ENCODE measurements around the gene MMP19. TPM values are rescaled to one million over a fixed set of nuclear protein-coding genes. Genes with fewer than 3 reads are reported as not detected.

MMP19 gene
- total and polyA plus RNA-seq, 2 donors (not counting 1 experiment from before 2014, with no cell fraction given), result 0.42 TPM; not detected in 1

DNA sequence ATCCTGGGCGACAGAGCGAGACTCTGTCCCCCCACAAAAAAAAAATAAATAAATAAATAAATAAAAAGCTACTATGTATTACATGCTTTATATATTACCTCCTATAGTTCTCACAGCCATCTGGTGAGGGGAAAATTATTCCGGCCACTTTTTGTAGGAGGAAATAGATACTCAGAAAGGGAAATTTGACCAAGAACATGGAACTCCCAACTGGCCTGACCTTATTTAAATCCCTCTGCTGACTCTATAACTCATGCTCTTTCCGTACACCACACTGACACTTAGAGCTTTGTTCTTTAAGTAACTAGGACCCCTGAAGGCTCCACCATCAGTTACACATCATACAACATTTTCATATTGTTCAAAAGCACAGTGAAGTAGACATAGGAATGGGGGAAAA lies 2.2 kb upstream of the MMP19 start:
- no peak for ATAC-seq (ENCODE audit: low read depth)
- Histone ChIP-seq H3K9me3 (ENCODE audit: control extremely low read depth in 1 of 3, control insufficient read depth in 2 of 3, insufficient read depth in 1 of 3, low read length in 2 of 3) (no peaks in the 10 kb centered on the region), H3K4me1 (ENCODE audit: control insufficient read depth in 2 of 2, insufficient read depth in 2 of 2, low read length in 2 of 2) (no peaks in the 10 kb centered on the region), H3K4me2 (replicated peaks; ENCODE audit: low read depth, low read length, poor library complexity, severe bottlenecking) (no peak overlapping the region), H3K4me3 (ENCODE audit: control extremely low read depth in 1 of 5, extremely low read depth in 1 of 5, insufficient read depth in 1 of 5, low read depth in 2 of 5, low read length in 4 of 5) (no peak overlapping the region), H3K9ac (ENCODE audit: low read length) (no peak overlapping the region), H3K27ac (ENCODE audit: low read length in 2 of 2) (no peak overlapping the region), H4K20me1 (ENCODE audit: control insufficient read depth, insufficient read depth, low read length, poor library complexity, severe bottlenecking) (no peaks in the 10 kb centered on the region), H3K79me2 (ENCODE audit: control insufficient read depth, insufficient read depth, low read length) (no peaks in the 10 kb centered on the region), H3K36me3 (replicated peaks in 1 of 2; ENCODE audit: control extremely low read depth in 1 of 2, control insufficient read depth in 1 of 2, extremely low read depth in 1 of 2, insufficient read depth in 2 of 2, low read length in 1 of 2) (no peaks in the 10 kb centered on the region), H2AFZ (ENCODE audit: insufficient read depth, low read depth, low read length, poor library complexity, severe bottlenecking) (no peak overlapping the region), H3K27me3 (replicated peaks in 1 of 4; ENCODE audit: control extremely low read depth in 1 of 4, control insufficient read depth in 3 of 4, insufficient read depth in 4 of 4, low read length in 3 of 4) (peaks cover 0 to 5% (median 4%) of the 10 kb centered on the region in 4 experiments)
- Mint-ChIP-seq H3K4me3 (no peak overlapping the region), H3K27ac (no peak overlapping the region), H3K4me1 (no peaks in the 10 kb centered on the region), H3K27me3 (peaks cover 21% of the 10 kb centered on the region), H3K9me3 (ENCODE audit: insufficient read depth) (no peaks in the 10 kb centered on the region)
- POLR2A ChIA-PET, result interaction anchor here (0.5 kb wide), 1 partner anchor 21 kb away, joined by 3 read pairs; no protein-coding TSS in a partner anchor
- intact Hi-C loops (cut with micrococcal nuclease), result no loop called here
- TF ChIP-seq, protein P1, sequence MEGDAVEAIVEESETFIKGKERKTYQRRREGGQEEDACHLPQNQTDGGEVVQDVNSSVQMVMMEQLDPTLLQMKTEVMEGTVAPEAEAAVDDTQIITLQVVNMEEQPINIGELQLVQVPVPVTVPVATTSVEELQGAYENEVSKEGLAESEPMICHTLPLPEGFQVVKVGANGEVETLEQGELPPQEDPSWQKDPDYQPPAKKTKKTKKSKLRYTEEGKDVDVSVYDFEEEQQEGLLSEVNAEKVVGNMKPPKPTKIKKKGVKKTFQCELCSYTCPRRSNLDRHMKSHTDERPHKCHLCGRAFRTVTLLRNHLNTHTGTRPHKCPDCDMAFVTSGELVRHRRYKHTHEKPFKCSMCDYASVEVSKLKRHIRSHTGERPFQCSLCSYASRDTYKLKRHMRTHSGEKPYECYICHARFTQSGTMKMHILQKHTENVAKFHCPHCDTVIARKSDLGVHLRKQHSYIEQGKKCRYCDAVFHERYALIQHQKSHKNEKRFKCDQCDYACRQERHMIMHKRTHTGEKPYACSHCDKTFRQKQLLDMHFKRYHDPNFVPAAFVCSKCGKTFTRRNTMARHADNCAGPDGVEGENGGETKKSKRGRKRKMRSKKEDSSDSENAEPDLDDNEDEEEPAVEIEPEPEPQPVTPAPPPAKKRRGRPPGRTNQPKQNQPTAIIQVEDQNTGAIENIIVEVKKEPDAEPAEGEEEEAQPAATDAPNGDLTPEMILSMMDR (IDR thresholded peaks at IDR 0.05), result no peak
- no peak for TF ChIP-seq EZH2 (IDR thresholded peaks at IDR 0.05; ENCODE audit: borderline replicate concordance, insufficient read depth, low read depth, low read length, poor library complexity, severe bottlenecking)
- DNase-seq, result no peak
- CTCF ChIA-PET, result no interaction called here
- no CpG with 5 or more reads among the region's 4 CpGs for WGBS (ENCODE audit: insufficient coverage)

DNA sequence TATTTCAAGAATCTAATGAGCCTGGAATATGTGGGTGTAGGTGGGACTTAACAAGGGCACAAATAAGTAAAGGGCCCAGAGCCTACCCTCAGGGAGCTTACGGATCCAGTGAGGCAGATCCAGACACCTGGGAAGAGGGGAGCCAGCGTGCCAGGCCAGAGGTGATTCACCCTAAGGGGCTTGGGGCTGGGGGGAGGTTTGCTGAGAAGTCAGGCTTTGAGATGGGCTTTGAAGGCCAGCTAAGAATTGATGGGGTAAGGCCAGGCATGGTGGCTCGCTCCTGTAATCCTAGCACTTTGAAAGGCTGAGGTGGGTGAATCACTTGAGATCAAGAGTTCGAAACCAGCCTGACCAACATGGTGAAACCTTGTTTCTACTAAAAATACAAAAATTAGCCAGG lies 695 bp upstream of the MMP19 start:
- peaks cover 11% of the 10 kb centered on the region for H3K27me3 Mint-ChIP-seq
- no peaks in the 10 kb centered on the region for H3K9me3 ChIP-seq (ENCODE audit: control extremely low read depth in 1 of 3, control insufficient read depth in 2 of 3, insufficient read depth in 1 of 3, low read length in 2 of 3)
- no peak for ATAC-seq (ENCODE audit: low read depth)
- no peaks in the 10 kb centered on the region for H4K20me1 ChIP-seq (ENCODE audit: control insufficient read depth, insufficient read depth, low read length, poor library complexity, severe bottlenecking)
- H3K9me3 Mint-ChIP-seq (ENCODE audit: insufficient read depth), result no peaks in the 10 kb centered on the region
- H3K4me3 ChIP-seq (ENCODE audit: control extremely low read depth in 1 of 5, extremely low read depth in 1 of 5, insufficient read depth in 1 of 5, low read depth in 2 of 5, low read length in 4 of 5), result no peak overlapping the region
- H2AFZ ChIP-seq (ENCODE audit: insufficient read depth, low read depth, low read length, poor library complexity, severe bottlenecking), result no peak overlapping the region
- no peaks in the 10 kb centered on the region for H3K4me1 Mint-ChIP-seq
- CTCF ChIA-PET, result no interaction called here
- no peak for DNase-seq
- H3K27ac ChIP-seq (ENCODE audit: low read length in 2 of 2), result no peak overlapping the region
- no peaks in the 10 kb centered on the region for H3K27me3 ChIP-seq (replicated peaks in 1 of 4; ENCODE audit: control extremely low read depth in 1 of 4, control insufficient read depth in 3 of 4, insufficient read depth in 4 of 4, low read length in 3 of 4)
- H3K36me3 ChIP-seq (replicated peaks in 1 of 2; ENCODE audit: control extremely low read depth in 1 of 2, control insufficient read depth in 1 of 2, extremely low read depth in 1 of 2, insufficient read depth in 2 of 2, low read length in 1 of 2), result no peaks in the 10 kb centered on the region
- H3K27ac Mint-ChIP-seq, result no peak overlapping the region
- H3K4me1 ChIP-seq (ENCODE audit: control insufficient read depth in 2 of 2, insufficient read depth in 2 of 2, low read length in 2 of 2), result no peaks in the 10 kb centered on the region
- intact Hi-C loops (cut with micrococcal nuclease), result no loop called here
- no peaks in the 10 kb centered on the region for H3K79me2 ChIP-seq (ENCODE audit: control insufficient read depth, insufficient read depth, low read length)
- POLR2A ChIA-PET, result no interaction called here
- WGBS (ENCODE audit: insufficient coverage), result 93% methylated on average over 3 of the region's 4 CpGs
- no peak for TF ChIP-seq EZH2 (IDR thresholded peaks at IDR 0.05; ENCODE audit: borderline replicate concordance, insufficient read depth, low read depth, low read length, poor library complexity, severe bottlenecking)
- TF ChIP-seq, protein P1 (IDR thresholded peaks at IDR 0.05), result no peak
- no peak overlapping the region for H3K4me3 Mint-ChIP-seq
- no peak overlapping the region for H3K4me2 ChIP-seq (replicated peaks; ENCODE audit: low read depth, low read length, poor library complexity, severe bottlenecking)
- no peak overlapping the region for H3K9ac ChIP-seq (ENCODE audit: low read length)
